Measurements from ENCODE around the gene ITGB1.

- TF ChIP-seq EZH2 (IDR thresholded peaks at IDR 0.05; ENCODE audit: insufficient read depth, poor library complexity, severe bottlenecking): no peak
- no peak for TF ChIP-seq EZH2phosphoT487 (IDR thresholded peaks at IDR 0.05; ENCODE audit: insufficient read depth, low read depth)
Measured at GRCh38 chr10:32957341-32958084, 517 bp downstream of the ITGB1 start.
